ENCODE measurements around the gene DSTYK.
"Not testable (repeated sequence)": the region's sequence is repeated elsewhere in the genome, so short reads cannot be mapped to it uniquely, and the experiment has no call there.

- TF ChIP-seq POLR2A, CTCF (IDR thresholded peaks at IDR 0.05): not testable (repeated sequence)
Measured at GRCh38 chr1:205233986-205234385, 22.5 kb upstream of the DSTYK start.
